ENCODE measurements around the gene VSIG2.

The VSIG2 gene

GRCh38 chr11:124748100-124748418 lies 4.0 kb downstream of the VSIG2 start:
- ATAC-seq (ENCODE audit: insufficient read depth, low read depth) (no peak), DNase-seq (no peak)
- Histone ChIP-seq H3K9ac (ENCODE audit: low read depth, low read length) (no peak overlapping the region), H3K27ac (ENCODE audit: low read length) (no peak overlapping the region), H2AFZ (ENCODE audit: low read depth, low read length) (no peak overlapping the region), H3K27me3 (ENCODE audit: insufficient read depth, low read length, poor library complexity) (peaks cover 26% of the 10 kb centered on the region), H3K36me3 (ENCODE audit: insufficient read depth, low read length) (no peaks in the 10 kb centered on the region), H3K4me2 (ENCODE audit: insufficient read depth, low read length) (no peak overlapping the region), H3K4me1 (ENCODE audit: insufficient read depth, low read length) (no peaks in the 10 kb centered on the region), H3K9me3 (ENCODE audit: insufficient read depth, low read length, severe bottlenecking) (no peaks in the 10 kb centered on the region), H4K20me1 (ENCODE audit: insufficient read depth, low read length) (peaks cover 8% of the 10 kb centered on the region; the same call in 1 of the 2 replicates), H3K4me3 (ENCODE audit: low read depth in 1 of 2, low read length in 2 of 2) (no peak overlapping the region), H3K79me2 (ENCODE audit: insufficient read depth, low read length) (no peaks in the 10 kb centered on the region)
- TF ChIP-seq CTCF (IDR thresholded peaks at IDR 0.05; ENCODE audit: borderline replicate concordance, extremely low read depth, low read length, poor library complexity, severe bottlenecking) = no peak
- no peak for TF ChIP-seq EZH2 (IDR thresholded peaks at IDR 0.05; ENCODE audit: borderline replicate concordance, low read depth, low read length, severe bottlenecking)

- Histone ChIP-seq H3K4me1 (ENCODE audit: insufficient read depth, low read length) (no peaks in the 10 kb centered on the region), H3K27me3 (ENCODE audit: insufficient read depth, low read length, poor library complexity) (peaks cover 30% of the 10 kb centered on the region), H3K79me2 (ENCODE audit: insufficient read depth, low read length) (no peaks in the 10 kb centered on the region), H2AFZ (ENCODE audit: low read depth, low read length) (no peak overlapping the region), H4K20me1 (ENCODE audit: insufficient read depth, low read length) (peaks cover 11% of the 10 kb centered on the region; the same call in 1 of the 2 replicates), H3K4me3 (ENCODE audit: low read depth in 1 of 2, low read length in 2 of 2) (no peak overlapping the region), H3K9me3 (ENCODE audit: insufficient read depth, low read length, severe bottlenecking) (no peaks in the 10 kb centered on the region), H3K9ac (ENCODE audit: low read depth, low read length) (no peak overlapping the region), H3K27ac (ENCODE audit: low read length) (no peak overlapping the region), H3K4me2 (ENCODE audit: insufficient read depth, low read length) (no peak overlapping the region), H3K36me3 (ENCODE audit: insufficient read depth, low read length) (no peaks in the 10 kb centered on the region)
- no peak for TF ChIP-seq EZH2 (IDR thresholded peaks at IDR 0.05; ENCODE audit: borderline replicate concordance, low read depth, low read length, severe bottlenecking)
- no peak for TF ChIP-seq CTCF (IDR thresholded peaks at IDR 0.05; ENCODE audit: borderline replicate concordance, extremely low read depth, low read length, poor library complexity, severe bottlenecking)
- ATAC-seq (ENCODE audit: insufficient read depth, low read depth) (no peak), DNase-seq (no peak)
Measured at GRCh38 chr11:124747406-124748099, 4.5 kb downstream of the VSIG2 start.

GRCh38 chr11:124746621-124747243 lies 5.3 kb downstream of the VSIG2 start:
- Histone ChIP-seq H3K9ac (ENCODE audit: low read depth, low read length) (no peak overlapping the region), H3K79me2 (ENCODE audit: insufficient read depth, low read length) (no peaks in the 10 kb centered on the region), H2AFZ (ENCODE audit: low read depth, low read length) (no peak overlapping the region), H3K4me2 (ENCODE audit: insufficient read depth, low read length) (no peak overlapping the region), H3K9me3 (ENCODE audit: insufficient read depth, low read length, severe bottlenecking) (no peaks in the 10 kb centered on the region), H3K4me3 (ENCODE audit: low read depth in 1 of 2, low read length in 2 of 2) (no peak overlapping the region), H3K4me1 (ENCODE audit: insufficient read depth, low read length) (no peaks in the 10 kb centered on the region), H3K36me3 (ENCODE audit: insufficient read depth, low read length) (no peaks in the 10 kb centered on the region), H3K27ac (ENCODE audit: low read length) (no peak overlapping the region), H3K27me3 (ENCODE audit: insufficient read depth, low read length, poor library complexity) (peaks cover 34% of the 10 kb centered on the region), H4K20me1 (ENCODE audit: insufficient read depth, low read length) (peaks cover 11% of the 10 kb centered on the region)
- TF ChIP-seq CTCF (IDR thresholded peaks at IDR 0.05; ENCODE audit: borderline replicate concordance, extremely low read depth, low read length, poor library complexity, severe bottlenecking) (no peak), EZH2 (IDR thresholded peaks at IDR 0.05; ENCODE audit: borderline replicate concordance, low read depth, low read length, severe bottlenecking) (no peak)
- DNase-seq = no peak
- no peak for ATAC-seq (ENCODE audit: insufficient read depth, low read depth)

All from DND-41 (cell line).